Stimulated activated naive CD8-positive, alpha-beta T cell treated with anti-CD3 and anti-CD28 coated beads, Interleukin-15, Interleukin-2, amounts not matched to agents 100 ng/mL and 50 ng/mL, for 24 hours (primary cell): ENCODE measurements around the gene ARHGAP44.
"Not testable (repeated sequence)": the region's sequence is repeated elsewhere in the genome, so short reads cannot be mapped to it uniquely, and the experiment has no call there.

Experiments
- H3K27ac Mint-ChIP-seq: one replicate; pipeline ENCODE4 v1.8.0; 2021; ENCODE audit warnings: mild to moderate bottlenecking, mixed read lengths
- H3K27me3 Mint-ChIP-seq: one replicate; pipeline ENCODE4 v1.8.0; 2021; ENCODE audit warnings: mixed read lengths
- H3K36me3 Mint-ChIP-seq: one replicate; pipeline ENCODE4 v1.8.0; 2021; ENCODE audit warnings: low read depth, mixed read lengths
- H3K4me1 Mint-ChIP-seq: one replicate; pipeline ENCODE4 v1.8.0; 2021; ENCODE audit warnings: low read depth, mixed read lengths
- H3K4me3 Mint-ChIP-seq: one replicate; pipeline ENCODE4 v1.8.0; 2021; ENCODE audit warnings: mild to moderate bottlenecking, mixed read lengths
- H3K9me3 Mint-ChIP-seq: one replicate; pipeline ENCODE4 v1.8.0; 2021; ENCODE audit warnings: mixed read lengths

The ARHGAP44 gene

DNA sequence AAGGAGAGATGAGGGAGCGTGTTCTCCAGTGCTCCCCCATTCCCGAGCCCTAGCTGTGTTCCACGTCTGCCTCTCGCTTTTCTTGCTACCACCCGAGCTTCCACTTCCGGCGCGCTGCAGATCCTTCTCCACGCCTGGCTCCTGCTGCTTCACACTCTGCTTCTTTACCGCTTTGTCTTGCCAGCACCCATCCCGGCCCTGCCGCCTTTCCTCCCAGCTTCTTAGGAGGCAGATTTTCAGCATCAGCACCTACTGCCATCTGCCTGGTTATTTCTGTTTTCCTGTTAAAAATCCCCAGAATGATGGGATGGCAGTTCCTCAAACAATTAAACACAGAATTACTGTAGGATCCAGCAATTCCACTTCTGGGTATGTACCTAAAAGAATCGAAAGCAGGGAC, 163.9 kb downstream of the ARHGAP44 start:
- no peaks in the 10 kb centered on the region for H3K9me3 Mint-ChIP-seq
- no peak overlapping the region for H3K4me3 Mint-ChIP-seq
- H3K27me3 Mint-ChIP-seq, result peaks cover 3% of the 10 kb centered on the region
- H3K36me3 Mint-ChIP-seq, result no peaks in the 10 kb centered on the region
- no peak overlapping the region for H3K27ac Mint-ChIP-seq
- no peaks in the 10 kb centered on the region for H3K4me1 Mint-ChIP-seq

DNA sequence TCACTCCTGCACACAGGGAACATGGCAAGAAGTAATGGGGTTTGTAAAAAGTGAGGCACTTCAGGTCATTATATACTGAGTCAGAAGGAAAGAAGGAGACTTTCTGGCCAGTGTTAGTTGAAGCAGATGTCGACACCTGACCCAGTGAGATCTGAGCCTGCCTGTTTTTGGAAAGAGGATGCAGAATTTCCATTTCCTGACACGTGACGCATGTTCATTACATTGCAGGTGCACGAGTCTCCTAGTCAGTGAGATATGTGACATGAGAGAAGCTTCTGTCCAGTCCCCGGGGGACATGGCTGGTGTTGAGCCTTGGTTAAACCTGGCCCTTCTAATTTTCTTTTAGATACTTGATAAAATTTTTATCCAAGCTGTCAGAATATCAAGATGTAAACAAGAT, 166.2 kb downstream of the ARHGAP44 start:
- Mint-ChIP-seq H3K27ac (no peak overlapping the region), H3K36me3 (no peaks in the 10 kb centered on the region), H3K4me3 (no peak overlapping the region), H3K9me3 (no peaks in the 10 kb centered on the region), H3K4me1 (no peaks in the 10 kb centered on the region), H3K27me3 (no peaks in the 10 kb centered on the region)

DNA sequence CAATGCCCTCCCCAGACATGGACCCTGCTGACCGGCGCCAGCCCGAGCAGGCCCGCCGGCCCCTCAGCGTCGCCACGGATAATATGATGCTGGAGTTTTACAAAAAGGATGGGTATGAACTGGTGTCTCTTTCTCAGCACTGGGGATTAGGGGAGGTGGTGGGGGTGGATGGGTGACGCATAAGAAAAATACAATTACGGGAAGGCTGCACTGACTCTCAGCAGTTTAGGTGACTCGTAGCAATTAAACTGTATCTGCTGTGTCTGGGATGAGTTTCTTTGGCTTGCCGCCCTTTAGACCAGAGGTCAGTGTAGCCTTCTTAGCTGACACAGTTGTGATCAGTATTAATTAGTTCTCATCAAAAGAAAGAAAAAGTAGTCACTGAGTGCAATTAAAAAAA, 169.5 kb downstream of the ARHGAP44 start:
- Mint-ChIP-seq H3K27me3 (peaks cover 3% of the 10 kb centered on the region), H3K9me3 (no peaks in the 10 kb centered on the region), H3K4me3 (no peak overlapping the region), H3K27ac (no peak overlapping the region), H3K36me3 (no peaks in the 10 kb centered on the region), H3K4me1 (no peaks in the 10 kb centered on the region)

DNA sequence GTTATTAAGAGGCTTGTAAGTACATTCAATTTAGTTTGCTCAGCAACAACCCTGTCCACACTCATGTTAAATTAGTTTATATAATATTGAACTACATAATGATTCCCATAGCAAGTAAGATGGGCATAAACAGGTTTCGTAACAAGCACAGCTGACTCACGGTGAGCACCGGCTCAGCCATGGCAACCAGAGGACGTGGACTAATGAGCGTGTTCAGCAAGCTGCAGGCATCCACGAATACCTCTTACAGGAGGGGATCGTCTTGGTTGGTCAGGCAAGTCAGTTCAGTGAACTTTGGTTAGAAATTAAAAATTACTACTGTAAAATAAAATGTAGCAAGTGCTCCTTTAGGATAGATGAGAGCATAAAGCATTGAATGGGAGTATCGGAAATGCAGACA, 170.1 kb downstream of the ARHGAP44 start:
- H3K4me1 Mint-ChIP-seq, result no peaks in the 10 kb centered on the region
- H3K9me3 Mint-ChIP-seq, result no peaks in the 10 kb centered on the region
- peaks cover 3% of the 10 kb centered on the region for H3K27me3 Mint-ChIP-seq
- no peak overlapping the region for H3K27ac Mint-ChIP-seq
- H3K4me3 Mint-ChIP-seq, result no peak overlapping the region
- no peaks in the 10 kb centered on the region for H3K36me3 Mint-ChIP-seq

DNA sequence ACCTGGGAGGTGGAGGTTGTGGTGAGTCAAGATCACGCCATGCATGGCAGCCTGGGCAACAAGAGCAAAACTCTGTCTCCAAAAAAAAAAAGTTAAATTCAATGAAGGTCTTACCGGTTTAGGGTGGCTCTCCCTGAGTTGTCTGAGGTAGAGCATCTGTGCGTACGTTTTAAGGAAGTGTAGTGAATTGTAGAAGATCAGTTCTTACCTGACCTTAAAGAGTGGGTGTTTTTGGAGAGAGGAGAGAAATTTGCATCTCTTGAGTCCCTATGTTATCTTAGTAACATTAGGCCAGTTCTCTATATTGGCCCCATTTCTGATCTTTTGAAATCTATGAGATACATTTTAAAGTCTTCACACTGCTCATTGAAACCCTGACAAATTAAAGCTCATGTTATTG, 172.4 kb downstream of the ARHGAP44 start:
- Mint-ChIP-seq H3K27me3 (peaks cover 3% of the 10 kb centered on the region), H3K36me3 (no peaks in the 10 kb centered on the region), H3K4me3 (no peak overlapping the region), H3K4me1 (no peaks in the 10 kb centered on the region), H3K27ac (no peak overlapping the region), H3K9me3 (no peaks in the 10 kb centered on the region)

DNA sequence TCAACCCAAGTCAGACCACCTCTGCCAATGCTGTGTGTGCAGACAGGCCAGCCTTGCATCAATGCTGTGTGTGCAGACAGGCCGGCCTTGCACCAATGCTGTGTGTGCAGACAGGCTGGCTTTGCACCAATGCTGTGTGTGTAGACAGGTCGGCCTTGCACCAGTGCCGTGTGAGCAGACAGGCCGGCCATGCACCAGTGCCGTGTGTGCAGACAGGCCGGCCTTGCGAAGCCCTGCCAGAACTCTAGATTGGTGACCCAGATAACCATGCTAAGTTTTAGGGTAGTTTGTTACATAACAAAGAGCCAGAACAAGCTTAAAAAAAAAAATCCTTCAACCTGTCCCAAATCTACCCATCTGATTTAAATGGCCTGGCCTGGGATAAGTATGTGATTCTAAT, 174.2 kb downstream of the ARHGAP44 start:
- no peaks in the 10 kb centered on the region for H3K9me3 Mint-ChIP-seq
- no peak overlapping the region for H3K27ac Mint-ChIP-seq
- peaks cover 3% of the 10 kb centered on the region for H3K27me3 Mint-ChIP-seq
- no peak overlapping the region for H3K4me3 Mint-ChIP-seq
- no peaks in the 10 kb centered on the region for H3K4me1 Mint-ChIP-seq
- H3K36me3 Mint-ChIP-seq, result no peaks in the 10 kb centered on the region

DNA sequence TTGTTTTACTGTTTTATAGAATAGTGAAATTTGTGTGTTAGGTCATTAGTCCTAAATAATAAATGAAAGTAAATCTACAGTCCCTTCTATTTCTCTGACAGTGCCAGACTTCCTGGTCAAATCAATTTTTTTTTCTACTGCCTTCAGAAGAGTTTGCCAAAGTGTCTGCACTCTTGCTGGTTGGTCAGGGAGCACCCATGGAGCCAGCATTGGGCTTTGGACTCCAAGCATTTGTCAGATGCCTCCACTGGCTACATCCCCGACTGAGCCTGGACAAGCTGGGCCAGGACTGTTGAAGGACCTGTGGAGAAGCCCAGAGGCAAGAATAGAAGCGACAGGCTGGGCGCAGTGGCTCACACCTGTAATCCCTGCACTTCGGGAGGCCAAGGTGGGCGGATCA, 174.9 kb downstream of the ARHGAP44 start:
- Mint-ChIP-seq H3K4me3 (no peak overlapping the region), H3K36me3 (no peaks in the 10 kb centered on the region), H3K9me3 (no peaks in the 10 kb centered on the region), H3K4me1 (no peaks in the 10 kb centered on the region), H3K27me3 (peaks cover 3% of the 10 kb centered on the region), H3K27ac (no peak overlapping the region)

DNA sequence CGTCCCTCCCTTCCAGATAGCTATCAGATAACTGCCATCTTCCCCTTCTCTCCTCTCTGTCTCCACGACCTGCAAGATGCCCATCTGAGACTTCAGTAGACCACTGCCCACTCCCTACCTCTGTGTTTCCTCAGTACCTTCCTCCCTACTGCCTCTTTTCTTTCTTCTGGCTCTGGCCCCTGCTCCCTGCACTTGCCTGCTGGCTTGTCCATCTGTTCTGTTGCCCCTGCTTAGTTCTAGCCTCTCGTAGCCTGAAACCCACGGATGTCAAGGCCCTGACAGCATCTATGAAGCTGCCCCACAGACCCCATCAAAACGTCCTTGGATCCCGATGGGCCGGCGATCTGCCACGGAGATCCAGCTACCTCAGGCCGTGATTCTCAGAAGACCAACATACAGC, 175.5 kb downstream of the ARHGAP44 start:
- no peaks in the 10 kb centered on the region for H3K9me3 Mint-ChIP-seq
- no peak overlapping the region for H3K4me3 Mint-ChIP-seq
- H3K4me1 Mint-ChIP-seq, result no peaks in the 10 kb centered on the region
- H3K36me3 Mint-ChIP-seq, result no peaks in the 10 kb centered on the region
- no peak overlapping the region for H3K27ac Mint-ChIP-seq
- H3K27me3 Mint-ChIP-seq, result peaks cover 6% of the 10 kb centered on the region

DNA sequence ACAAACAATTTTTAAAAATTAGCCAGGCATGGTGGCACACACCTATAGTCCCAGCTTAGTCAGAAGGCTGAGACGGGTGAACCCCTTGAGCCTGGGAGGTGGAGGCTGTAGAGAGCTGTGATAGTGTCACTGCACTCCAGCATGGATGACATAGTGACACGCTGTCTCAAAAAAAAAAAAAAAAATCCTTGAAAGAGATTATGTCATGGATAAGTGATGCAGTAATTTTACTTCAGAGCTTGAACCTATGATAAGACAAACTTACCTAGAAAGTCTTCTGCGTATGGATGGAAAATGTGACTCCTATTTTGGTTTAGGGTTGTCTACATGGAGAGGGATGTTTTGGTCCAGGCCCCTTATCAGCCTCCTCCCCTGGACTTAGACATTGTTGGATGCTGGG, 176.7 kb downstream of the ARHGAP44 start:
- Mint-ChIP-seq H3K4me3 (no peak overlapping the region), H3K9me3 (no peaks in the 10 kb centered on the region), H3K36me3 (no peaks in the 10 kb centered on the region), H3K4me1 (no peaks in the 10 kb centered on the region), H3K27ac (no peak overlapping the region), H3K27me3 (peaks cover 6% of the 10 kb centered on the region)

DNA sequence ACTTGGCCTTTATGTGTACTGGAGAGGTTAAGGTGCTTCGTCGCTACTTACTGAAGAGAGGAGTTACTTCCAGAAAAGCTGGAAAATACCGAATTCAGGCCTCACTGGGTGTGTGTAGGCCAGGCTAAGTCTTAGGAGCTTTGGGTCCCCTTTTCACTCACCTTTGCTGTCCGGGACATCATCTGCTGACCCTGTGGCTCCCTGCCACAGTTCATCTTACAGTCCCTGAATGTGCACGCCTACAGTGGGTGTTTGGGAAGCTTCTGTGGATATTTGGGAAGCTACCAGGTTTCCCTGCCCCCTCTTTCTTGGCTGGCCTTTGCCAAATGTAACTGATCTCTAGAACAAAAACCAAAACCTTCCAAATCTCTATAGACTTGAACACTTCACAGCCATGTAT, 177.1 kb downstream of the ARHGAP44 start:
- no peaks in the 10 kb centered on the region for H3K9me3 Mint-ChIP-seq
- no peaks in the 10 kb centered on the region for H3K36me3 Mint-ChIP-seq
- H3K4me1 Mint-ChIP-seq, result no peaks in the 10 kb centered on the region
- no peak overlapping the region for H3K4me3 Mint-ChIP-seq
- peaks cover 7% of the 10 kb centered on the region for H3K27me3 Mint-ChIP-seq
- H3K27ac Mint-ChIP-seq, result no peak overlapping the region

DNA sequence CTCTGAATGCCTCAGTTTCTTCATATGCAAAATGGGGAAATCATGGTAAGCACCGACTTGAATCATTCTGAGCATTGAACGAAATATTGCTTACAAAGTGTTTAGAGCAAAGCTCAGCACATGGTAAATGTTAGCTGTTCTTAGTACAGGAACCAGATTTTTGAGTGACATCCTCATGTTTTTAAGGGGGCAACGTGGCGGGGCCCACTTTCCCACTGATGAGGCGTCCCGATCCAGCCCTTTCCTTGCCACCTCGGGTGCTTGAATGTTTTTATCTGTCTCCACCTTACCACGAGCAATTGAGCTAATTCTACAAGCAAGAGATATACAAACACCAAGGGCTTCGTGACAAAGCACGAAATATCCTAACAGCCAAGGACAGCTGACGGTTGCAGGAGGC, 178.7 kb downstream of the ARHGAP44 start:
- H3K27ac Mint-ChIP-seq, result no peak overlapping the region
- H3K27me3 Mint-ChIP-seq, result peaks cover 8% of the 10 kb centered on the region
- H3K4me3 Mint-ChIP-seq, result no peak overlapping the region
- no peaks in the 10 kb centered on the region for H3K36me3 Mint-ChIP-seq
- no peaks in the 10 kb centered on the region for H3K9me3 Mint-ChIP-seq
- H3K4me1 Mint-ChIP-seq, result no peaks in the 10 kb centered on the region

DNA sequence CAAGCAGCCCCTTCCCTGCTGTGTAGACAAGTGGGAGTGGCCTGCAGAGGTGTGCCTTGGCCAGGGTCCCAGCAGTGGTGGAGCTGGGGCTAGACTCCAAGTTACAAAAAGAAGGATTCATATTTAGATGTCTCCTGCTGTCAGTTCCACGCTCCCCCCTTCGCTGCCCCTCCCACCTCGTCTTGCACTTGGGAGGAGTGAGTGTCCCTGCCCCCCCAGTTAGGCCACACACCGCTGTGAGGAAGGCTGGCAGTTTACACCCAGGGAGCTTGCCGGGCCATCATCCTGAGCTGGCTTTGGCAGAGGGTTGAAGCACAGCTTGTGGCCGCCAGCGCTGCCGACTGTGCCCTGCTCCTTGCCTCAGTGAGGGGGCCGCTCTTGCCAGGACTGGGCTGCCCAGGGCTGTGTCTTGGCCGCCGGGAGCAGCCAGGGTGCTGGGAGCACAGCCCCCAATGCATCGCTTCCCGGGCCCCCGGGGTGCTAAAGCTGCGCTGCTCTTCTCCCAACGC, 184.3 kb downstream of the ARHGAP44 start:
- Mint-ChIP-seq H3K4me1 (peaks cover 3% of the 10 kb centered on the region), H3K27me3 (peaks cover 37% of the 10 kb centered on the region), H3K4me3 (no peak overlapping the region), H3K36me3 (no peaks in the 10 kb centered on the region), H3K9me3 (no peaks in the 10 kb centered on the region), H3K27ac (no peak overlapping the region)

DNA sequence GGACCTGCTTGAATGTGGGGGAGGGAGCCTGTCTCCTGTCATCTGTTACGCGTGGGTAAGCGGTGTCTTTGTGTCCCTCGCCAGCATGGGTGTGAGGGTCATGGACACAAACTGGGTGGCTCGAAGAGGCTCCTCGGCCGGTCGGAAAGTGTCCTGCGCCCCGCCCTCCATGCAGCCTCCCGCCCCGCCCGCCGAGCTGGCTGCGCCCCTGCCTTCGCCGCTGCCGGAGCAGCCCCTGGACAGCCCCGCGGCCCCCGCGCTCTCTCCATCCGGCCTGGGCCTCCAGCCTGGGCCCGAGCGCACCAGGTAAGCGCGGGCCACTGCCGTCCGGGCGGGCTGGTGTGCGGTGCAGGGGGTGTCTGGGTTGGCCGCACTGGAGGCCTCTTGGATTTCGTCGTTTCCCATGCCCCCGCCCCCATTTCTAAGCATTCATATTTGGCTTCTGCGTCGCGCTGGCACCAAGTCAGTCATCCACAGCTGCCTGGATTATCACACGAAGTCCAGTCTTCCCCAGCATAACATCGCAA, 184.8 kb downstream of the ARHGAP44 start:
- no peaks in the 10 kb centered on the region for H3K36me3 Mint-ChIP-seq
- peaks cover 37% of the 10 kb centered on the region for H3K27me3 Mint-ChIP-seq
- H3K27ac Mint-ChIP-seq, result no peak overlapping the region
- H3K4me1 Mint-ChIP-seq, result peaks cover 3% of the 10 kb centered on the region
- H3K4me3 Mint-ChIP-seq, result no peak overlapping the region
- no peaks in the 10 kb centered on the region for H3K9me3 Mint-ChIP-seq

DNA sequence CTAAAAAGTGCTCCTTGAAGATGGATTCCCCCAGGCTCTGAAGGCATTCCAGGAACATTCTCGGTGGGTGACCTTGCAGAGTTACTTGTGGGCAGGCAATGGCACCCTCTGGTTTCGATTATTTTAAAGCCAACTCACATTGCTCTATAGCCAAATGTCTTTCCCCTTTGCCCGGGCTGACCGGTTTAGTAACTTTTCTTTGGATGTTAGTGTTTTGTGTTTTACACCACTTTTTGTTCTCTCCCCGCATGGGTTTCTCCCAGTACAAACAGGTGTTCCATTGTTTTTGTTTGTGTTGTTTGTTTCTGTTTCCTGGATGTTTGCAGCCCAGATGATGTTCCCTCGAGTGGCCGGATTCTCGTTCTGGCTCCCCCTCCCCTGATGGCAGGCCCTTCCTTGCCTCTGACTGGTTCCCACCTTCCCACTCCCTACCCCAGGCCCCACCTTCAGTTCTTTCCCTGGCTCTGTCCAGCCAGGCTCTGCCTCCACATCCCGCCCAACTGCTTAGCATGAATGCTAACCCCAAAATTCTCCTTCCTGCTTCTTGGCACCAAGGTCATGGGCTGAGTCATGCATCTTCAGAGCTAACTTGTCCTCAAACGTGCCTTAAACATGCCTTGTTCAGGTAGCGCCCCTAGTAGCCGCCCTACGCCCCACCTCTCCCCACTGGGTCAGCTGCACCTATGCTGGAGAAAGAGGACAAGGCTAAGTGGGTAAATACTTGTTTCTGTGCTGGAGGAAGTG, 187.9 kb downstream of the ARHGAP44 start:
- Mint-ChIP-seq H3K27ac (no peak overlapping the region), H3K27me3 (peaks cover 31% of the 10 kb centered on the region), H3K36me3 (no peaks in the 10 kb centered on the region), H3K4me3 (no peak overlapping the region), H3K9me3 (no peaks in the 10 kb centered on the region), H3K4me1 (peaks cover 3% of the 10 kb centered on the region)

DNA sequence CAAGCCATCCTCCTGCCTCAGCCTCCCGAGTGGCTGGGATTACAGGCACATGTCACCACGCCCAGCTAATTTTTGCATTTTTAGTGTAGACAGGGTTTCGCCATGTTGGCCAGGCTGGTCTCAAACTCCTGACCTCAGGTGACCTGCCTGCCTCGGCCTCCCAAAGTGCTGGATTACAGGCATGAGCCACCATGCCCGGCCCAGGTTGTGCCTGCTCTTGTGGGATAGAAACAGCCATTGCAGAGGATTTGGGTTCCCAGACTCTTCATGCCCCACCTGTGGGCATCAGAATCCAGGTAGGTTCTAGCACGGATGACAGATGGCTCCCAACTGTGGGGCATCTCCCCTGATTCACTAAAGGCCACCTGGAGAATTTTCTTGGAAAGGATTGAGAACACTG, 189.5 kb downstream of the ARHGAP44 start:
- H3K27me3 Mint-ChIP-seq, result peaks cover 24% of the 10 kb centered on the region
- not testable (repeated sequence) for H3K9me3 Mint-ChIP-seq, H3K27ac Mint-ChIP-seq, H3K4me1 Mint-ChIP-seq, H3K4me3 Mint-ChIP-seq, H3K36me3 Mint-ChIP-seq

DNA sequence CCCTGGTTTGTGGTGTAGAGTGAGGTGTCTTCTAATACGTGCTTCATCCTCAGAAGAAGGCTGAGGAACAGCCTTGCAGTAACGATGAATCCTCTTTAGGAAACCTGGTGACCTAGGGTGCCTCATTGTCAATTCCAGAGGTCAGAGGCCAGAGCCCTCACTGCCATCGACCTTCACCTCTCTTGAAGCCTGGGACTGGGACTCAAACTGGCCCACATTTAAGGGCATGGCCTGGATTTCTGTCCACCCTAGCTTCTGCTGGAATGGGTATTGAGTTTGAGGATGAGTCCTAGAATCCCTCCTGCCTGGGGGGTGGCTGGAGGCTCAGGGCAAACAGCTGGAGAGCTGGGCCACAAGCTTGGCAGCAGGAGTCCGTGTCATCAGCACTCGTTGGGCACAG, 189.9 kb downstream of the ARHGAP44 start:
- Mint-ChIP-seq H3K9me3 (no peaks in the 10 kb centered on the region), H3K4me1 (peaks cover 2% of the 10 kb centered on the region), H3K36me3 (no peaks in the 10 kb centered on the region)

More for the DNA sequence above, 189.9 kb downstream of the ARHGAP44 start:
- H3K27ac Mint-ChIP-seq, result no peak overlapping the region
- no peak overlapping the region for H3K4me3 Mint-ChIP-seq
- H3K27me3 Mint-ChIP-seq, result peaks cover 23% of the 10 kb centered on the region
